GM12801 (cell line): ENCODE data around the gene SVOP.

Experiments
- CTCF ChIP-seq: IDR thresholded peaks from one replicate; pipeline ENCODE4 v1.5.1; 2011; ENCODE audit warnings: control low read depth; ENCODE audit not compliant: insufficient read length; ENCODE audit errors: extremely low read depth

Gene SVOP

GRCh38 chr12:109056891-109057290, 36.0 kb upstream of the SVOP start:
- no peak for TF ChIP-seq CTCF

DNA sequence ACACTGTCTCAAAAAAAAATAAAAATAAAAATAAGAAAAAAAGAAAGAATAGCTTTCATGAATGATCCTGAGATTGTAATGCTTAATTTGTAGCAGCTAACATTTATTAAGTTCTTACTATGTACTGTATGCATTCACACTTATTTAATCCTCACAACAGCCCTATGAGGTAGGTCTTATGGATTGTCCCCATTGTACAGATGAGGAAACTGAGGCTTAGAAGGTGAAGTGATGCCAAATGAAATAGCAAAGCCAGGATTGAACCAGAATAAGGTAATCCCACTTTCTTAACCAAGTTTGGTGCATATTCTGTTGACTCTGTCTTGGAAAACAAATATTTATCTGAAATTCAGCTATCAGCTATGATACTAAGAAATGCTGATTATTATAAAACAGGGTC, 33.7 kb upstream of the SVOP start:
- no peak for TF ChIP-seq CTCF

DNA sequence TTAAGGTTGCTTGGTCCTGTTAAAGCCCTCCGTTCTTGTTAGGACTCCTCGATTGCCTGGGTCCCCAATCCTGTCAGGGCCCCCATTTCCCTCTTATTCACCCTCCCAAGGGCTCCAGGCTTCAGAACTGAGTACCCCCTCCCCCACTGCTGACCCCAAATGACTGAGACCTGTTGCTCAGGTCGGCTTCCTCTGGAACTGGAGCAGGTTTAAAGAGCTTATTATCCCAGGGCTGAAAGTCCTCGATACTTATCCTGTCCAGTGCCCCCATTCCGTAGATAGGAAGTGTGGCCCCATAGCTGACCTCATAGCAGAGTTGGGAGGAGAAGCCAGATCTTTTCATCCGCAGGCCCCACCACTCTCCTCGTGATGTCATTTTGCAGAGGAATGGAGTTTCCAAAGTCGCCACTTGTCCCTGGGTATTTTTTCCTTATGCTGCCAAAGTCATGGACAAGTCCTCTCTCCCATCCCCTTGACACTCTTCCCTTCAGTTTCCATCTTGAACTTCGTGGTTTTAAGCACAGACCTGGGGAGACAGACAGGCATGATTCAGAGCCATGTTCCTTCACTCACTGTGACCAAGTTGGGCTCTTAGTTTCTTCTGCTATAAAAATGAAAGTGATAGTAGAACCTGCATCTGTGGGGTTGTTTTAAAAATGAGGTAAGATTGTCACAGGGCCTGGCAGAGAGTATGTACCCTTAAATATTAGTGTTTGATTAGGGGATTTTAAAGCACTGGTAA, 32.7 kb upstream of the SVOP start:
- no peak for TF ChIP-seq CTCF

GRCh38 chr12:109052414-109053323, 31.8 kb upstream of the SVOP start, which contains the start of gene USP30:
Gene USP30 (plus strand): TSS chr12:109052576. CDS start chr12:109052679, 103 bp downstream.
- TF ChIP-seq CTCF: no peak

GRCh38 chr12:109052097-109052413, 31.2 kb upstream of the SVOP start:
- TF ChIP-seq CTCF: no peak

DNA sequence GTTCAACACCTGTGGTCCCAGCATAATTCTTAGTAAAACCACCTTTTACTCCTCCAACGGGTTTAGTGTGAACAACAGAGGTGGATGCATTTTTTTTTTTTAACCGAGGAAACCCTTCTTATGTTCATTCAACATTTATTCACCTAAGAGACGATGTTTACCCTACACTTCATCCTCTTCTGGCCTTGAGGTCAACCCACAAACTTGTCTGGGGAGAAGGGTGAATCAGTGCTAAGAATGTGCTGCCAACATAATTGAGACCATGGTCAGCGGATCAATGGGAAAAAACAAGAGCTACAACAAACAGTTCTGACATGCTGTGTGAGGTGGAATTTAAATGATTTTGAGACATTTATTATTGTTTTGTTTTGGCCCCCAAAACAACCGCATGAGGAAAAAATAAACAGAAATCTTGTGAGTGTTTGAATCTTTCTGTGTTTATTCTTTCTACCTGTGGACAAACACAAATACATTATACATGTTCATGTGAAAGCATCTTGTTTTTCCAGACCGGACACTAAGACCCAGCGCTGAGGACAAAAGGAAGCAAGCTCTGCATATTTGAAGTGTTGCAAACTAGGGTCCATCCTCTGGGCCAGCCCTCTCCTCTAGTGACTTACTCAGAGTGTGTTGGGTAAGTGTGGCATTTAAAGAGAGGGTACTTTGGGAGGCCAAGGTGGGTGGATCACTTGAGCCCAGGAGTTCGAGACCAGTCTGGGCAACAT, 26.4 kb upstream of the SVOP start:
- TF ChIP-seq CTCF: no peak

GRCh38 chr12:109044241-109044640, 23.4 kb upstream of the SVOP start:
- TF ChIP-seq CTCF: no peak
